A204.1 (cell line): ENCODE results near the gene PIH1D1.

Experiments used
- FAIRE-seq: peaks from 2 replicates; lab custom pipeline; 2012; peaks lifted over from hg19 to GRCh38; lab: Jason Lieb, UNC

The PIH1D1 gene

DNA sequence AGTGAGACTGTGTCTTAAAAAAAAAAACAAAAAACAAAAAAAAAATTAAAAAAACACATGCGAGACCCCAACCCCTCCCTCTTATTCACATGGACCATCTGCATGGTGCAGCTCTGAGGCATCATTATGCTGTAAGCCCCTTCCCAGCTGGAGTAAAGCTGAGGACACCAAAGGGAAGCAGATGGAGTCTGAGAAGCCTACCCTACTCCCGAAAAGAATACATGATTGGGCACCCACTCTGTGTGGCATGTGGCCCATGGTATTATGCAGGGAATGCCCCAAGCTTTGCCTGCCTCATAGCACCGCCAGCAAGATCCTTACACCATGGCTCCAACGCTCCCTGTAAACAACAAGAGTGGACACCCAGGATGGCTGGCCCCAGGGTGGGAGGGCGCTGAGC lies 33.1 kb downstream of the PIH1D1 start:
- no peak for FAIRE-seq

DNA sequence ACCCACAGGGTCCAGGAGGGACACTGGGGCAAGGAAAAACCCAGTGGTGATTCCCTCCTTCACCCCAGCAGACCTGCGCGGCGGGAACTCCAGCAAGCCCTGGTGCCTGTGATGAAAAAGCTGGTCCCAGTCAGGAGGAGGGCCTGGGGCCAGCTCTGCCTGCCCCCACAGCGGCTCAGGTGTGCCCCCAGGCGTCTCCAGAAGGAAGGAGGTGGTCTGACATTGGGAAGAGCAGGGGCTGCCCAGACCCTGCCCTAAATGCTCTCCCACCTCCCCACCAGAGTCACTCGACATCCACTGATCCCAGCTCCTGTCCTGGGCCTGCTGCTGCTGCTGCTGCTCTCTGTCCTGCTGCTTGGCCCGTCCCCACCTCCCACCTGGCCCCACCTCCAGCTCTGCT lies 34.5 kb downstream of the PIH1D1 start:
- no peak for FAIRE-seq

DNA sequence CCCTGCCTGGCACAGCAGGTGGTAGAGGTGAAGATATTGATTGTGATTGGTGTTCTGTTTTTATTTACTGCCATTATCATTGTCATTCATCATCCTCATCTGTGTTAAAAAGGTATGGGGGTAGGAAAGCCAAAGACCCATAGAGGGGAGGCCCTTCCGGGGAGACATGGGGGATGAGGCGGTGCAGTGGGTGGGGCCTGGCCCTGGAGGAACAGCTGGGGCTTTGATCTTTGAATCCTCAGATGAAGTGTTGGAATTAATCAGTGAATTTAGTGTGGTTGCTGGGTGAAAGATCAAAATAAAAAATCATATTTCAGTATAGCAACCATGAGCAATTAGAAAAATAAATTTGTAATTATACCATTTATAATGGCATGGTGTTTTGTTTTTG lies 35.8 kb downstream of the PIH1D1 start:
- no peak for FAIRE-seq

DNA sequence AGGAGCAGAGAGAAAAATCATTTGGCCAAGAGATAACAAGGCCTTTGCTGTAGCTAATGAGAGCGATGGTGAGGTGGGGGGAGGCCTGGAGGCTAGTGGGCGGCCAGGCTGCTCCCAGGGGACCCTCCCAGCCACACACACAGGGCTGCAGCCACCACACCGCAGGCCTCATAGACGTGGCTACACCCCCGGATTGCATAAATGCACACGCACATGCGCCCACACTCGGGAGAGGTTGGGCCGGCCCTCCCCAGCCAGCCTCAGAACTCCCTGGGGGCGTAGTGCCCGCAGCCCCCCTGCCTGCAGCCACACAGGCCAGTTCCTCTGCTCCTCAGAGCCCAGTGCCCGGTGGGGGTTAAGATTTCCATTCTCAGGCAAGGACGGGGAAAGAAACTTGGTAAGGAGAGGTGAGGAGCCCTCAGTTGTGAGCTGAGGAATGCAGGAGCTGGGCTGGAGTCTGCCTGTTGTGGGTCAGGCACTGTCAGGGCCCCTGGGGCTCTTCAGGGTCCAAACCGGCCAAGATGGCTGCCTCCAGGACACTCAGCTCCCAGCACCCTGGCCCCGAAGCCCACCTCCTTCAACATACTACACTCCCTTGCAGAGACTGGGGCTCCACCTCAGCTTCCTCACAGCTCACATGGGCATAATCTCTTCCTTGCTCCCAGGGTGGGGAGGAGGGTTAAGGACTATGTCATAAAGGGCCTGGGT lies 36.4 kb downstream of the PIH1D1 start:
- FAIRE-seq, result no peak

DNA sequence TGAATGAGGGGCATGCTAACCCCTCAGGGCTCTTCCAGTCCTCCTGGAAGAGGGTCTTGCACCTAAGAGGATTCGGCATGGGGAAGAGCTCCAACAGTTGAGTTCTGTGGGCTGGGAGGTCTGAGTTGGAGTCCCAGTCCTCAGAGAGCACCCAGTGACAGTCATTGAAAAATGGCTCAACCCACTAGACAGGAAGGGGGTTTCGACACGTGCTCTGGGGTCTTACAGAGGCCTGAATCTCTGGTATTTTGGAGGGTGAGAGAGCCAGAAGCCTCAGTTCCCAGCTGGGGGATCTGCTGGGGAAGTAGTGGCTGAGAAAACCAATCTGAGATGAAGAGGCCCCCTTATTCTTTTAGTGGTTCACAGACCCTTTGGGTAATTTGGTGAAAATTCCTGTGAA lies 37.4 kb downstream of the PIH1D1 start:
- FAIRE-seq, result no peak

DNA sequence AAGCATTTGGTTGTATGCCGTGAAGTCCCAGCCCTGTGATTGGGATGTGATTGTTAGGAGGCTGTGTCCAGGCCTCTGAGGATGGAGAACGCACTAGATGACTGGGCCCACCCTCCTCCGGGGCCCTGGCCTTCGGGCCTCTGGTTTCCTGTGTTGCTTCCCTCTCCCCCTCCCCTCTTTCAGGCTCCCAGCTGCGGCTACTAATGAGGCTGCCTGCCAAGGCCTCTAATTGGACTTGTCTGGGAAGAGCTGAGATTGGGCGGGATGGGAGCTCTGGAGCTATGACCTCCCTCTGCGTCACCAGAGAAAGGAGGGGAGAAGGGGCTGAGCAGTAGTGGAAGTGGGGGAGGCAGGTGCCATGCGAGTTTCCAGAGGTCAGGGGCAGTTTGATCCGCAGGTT lies 38.3 kb downstream of the PIH1D1 start:
- no peak for FAIRE-seq

DNA sequence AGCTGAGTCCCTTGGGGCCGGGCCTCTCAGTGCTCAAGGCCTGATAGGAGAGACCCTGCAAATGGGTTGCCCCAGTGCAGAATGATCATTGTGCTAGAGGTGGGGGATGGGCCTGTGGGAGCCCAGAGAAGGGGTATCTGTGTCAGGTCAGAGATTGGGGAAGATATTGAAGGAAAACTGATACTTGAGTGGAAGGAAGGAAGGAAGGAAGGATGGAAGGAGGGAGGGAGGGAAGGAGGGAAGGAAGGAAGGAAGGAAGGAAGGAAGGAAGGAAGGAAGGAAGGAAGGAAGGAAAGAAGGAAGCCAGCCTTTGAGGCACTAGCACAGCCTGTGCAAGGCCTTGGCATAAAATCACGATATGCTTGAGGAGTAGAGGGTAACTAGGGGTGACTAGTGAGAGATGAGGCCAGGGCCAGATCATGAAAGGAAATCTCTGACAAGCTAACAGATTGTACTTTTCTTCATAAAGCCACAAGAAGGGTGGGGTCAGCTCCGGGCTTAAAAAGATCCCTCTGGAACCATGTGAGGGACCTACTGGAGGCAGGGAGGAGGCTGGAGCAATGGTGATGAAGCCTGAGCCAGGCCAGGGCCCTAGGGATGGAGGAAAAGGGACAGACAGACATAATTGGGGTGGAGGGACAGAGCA lies 39.8 kb downstream of the PIH1D1 start:
- FAIRE-seq, result no peak

DNA sequence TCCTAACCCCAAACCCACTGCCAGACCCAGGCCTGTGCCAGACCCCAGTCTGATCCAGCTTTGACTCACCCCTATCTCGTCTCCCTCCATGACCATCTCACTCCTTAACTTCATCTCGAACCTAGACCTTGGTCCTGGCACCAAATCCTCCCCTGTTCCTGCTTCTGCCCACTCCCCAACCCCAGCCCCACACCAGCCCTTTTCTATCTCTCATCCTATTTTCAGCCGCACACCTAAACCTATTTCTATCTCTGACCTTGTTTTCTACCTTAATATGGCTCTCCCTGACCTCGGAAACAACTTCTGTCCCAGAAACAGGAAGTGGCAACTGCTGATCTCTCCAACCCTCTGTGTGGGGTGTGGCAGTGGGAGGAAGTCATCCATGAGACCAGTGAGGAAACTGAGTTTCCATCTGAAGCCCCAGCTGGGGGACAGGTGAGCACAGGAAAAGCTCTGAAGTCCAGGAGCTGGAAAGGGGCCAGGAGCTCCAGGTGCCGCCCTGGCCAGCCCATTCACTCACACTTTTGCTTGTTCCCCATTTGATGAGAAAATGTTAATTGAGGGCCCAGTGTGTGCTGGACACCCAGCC lies 42.1 kb downstream of the PIH1D1 start:
- FAIRE-seq, result no peak

DNA sequence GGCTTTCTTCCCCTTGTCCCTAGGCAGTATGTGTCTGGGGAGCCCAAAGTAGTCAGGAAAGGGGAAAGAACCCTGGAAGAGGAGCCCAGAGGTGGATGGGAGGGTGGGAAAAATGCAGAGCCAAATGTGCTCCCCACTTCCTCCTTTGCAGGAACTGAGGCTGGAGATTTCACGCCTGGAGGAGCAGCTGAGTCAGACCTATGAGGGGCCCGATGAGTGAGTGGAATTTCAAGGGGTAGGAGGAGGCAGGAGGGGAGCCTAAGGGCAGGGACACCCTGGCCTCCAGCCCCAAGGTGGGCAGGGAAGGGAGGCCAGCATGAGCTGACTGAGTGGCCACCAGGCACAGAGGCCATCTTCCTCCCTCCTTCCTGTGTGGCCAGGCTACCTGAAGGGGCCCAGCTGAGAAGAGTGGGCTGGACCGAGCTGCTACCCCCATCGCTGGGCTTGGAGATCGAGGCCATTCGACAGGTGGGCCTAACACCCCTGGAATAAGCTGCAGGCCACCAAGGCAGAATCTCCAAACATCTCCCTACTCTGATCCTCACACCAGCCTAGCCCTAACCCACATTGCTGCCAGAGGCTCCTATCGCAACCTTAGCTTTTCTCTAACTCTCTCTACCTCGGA lies 42.7 kb downstream of the PIH1D1 start:
- FAIRE-seq, result no peak

DNA sequence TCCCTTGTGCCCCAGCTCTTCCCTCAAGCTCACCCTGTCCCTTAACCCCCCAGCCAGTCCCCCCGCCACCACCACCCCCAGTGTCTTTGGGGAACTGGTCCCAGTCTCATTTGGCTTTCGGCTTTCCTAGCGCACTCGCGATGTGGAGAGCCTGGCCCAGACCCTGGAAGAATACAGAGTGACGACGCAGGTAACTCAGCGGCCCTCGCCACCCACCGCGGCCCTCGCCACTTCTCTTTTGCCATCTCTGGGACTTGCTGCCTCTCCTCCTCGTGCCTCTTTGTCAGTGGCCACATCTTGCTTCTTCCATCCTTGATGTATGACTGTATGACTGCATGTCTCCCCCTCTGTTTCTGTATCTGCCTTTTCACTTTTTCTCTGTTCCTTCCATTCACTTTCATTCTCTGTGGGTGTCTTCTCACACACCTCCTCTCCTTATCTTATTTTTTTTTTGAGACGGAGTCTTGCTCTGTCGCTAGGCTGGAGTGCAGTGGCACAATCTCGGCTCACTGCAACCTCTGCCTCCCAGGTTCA lies 44.1 kb downstream of the PIH1D1 start:
- FAIRE-seq, result no peak

DNA sequence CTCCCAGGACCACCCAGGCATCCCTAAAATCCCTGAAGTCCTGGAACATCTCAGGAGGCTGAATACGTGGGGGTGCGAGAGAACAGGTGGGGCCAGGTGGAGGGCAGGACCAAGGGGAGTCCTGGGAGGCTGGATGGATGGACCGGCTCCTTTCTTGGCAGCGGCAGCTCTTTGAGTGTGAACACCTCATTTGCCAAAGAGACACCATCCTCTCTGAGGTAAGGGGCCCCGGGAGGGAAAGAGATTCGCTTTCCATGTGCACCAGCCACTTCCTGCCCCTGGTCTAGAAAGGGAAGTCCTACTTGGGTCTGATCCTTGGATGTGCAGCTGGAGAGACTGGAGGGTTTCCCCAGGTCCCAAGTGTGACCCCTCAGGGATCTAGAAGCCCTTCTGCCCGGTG lies 44.5 kb downstream of the PIH1D1 start:
- FAIRE-seq, result no peak

DNA sequence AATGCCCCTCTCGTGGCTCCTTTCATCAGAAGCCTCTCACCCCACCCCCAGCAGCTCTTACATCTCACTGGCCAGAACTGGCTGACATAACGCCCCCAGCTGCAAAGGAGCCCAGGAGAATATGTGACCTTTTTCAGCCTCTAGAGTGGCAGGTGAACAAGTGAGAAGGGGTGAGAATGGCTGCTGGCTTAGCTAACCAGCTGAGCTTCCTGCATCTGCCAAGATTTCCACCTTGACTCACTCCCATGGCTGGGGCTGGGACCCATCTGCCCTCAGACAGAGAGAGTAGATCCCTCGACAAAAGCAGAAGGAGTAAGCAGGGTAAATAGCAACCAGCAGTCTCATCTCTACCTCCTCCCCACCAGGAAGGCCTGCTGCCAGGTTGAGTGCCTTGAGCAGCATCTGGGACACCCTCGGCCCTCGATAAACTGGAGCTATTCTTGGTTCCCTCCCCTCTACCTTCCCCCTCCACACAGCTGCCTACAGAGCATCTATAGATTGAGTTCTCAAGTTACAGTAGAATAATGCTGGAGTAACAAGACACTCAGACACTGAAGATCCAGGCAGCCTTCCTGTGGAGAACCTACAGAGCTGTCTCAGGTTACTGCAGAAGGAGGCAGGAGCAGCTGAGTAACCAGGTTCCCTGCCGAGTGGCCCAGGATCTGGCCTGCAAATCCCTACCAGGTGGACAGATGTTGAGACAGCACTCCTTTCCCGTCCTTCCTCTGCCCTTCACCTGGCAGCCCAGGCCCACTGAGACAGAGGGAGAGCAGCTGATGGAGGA lies 48.0 kb downstream of the PIH1D1 start:
- no peak for FAIRE-seq

DNA sequence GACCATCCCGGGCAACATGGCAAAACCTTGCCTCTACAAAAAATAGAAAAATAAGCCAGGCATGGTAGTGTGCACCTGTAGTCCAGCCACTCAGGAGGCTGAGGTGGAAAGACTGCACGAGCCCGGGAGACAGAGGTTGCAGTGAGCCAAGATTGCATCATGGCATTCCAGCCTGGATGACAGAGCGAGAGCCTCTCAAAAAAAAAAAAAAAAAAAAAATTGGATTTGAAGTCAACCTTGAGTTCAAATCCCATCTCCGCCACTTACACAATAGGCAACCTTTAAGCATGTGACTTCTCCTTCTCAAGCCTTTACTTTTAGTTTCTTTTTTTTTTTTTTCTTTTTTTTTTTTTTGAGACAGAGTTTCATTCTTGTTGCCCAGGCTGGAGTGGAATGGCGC lies 51.6 kb downstream of the PIH1D1 start:
- FAIRE-seq, result no peak

DNA sequence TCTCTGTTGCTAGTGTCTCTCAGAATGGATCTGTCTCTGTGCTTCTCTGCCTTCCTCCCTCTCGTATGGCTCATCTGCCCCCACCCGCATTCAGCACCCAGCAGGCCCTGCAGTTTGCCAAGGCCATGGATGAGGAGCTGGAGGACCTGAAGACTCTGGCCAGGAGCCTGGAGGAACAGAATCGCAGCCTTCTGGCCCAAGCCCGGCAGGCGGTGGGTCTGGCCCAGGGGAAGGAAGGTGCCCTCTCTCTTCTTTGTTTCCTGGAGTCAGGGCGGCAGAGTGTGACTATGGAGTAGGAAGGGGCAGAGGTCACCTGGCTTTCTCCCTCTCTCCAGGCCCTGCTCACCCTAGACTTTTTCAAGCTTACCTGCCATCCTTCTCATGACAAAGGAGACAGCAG lies 52.7 kb downstream of the PIH1D1 start:
- FAIRE-seq, result no peak

DNA sequence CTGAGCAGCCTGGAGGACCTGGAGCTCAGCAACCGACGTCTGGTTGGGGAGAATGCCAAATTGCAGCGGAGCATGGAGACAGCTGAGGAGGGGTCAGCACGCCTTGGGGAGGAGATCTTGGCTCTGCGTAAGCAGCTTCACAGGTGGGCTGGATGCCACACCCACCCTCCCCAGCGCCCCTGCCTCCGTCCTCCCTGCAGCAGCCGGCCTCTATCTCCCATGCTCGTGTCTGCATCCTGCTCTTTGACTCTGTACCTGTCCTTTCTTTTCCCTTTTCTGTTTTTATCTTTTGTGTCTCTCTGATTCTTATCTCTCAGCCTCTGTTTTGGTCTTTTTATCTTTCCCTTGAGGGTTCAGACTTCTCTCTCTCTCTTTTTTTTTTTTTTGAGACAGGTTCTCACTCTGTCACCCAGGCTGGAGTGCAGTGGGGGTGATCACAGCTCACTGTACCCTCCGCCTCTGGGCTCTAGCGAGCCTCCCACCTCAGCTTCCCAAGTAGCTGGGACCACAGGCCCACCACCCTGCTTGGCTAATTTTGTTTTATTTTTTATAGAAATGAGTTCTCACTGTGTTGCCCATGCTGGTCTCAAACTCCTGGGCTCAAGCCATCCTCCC lies 53.5 kb downstream of the PIH1D1 start:
- FAIRE-seq, result no peak

DNA sequence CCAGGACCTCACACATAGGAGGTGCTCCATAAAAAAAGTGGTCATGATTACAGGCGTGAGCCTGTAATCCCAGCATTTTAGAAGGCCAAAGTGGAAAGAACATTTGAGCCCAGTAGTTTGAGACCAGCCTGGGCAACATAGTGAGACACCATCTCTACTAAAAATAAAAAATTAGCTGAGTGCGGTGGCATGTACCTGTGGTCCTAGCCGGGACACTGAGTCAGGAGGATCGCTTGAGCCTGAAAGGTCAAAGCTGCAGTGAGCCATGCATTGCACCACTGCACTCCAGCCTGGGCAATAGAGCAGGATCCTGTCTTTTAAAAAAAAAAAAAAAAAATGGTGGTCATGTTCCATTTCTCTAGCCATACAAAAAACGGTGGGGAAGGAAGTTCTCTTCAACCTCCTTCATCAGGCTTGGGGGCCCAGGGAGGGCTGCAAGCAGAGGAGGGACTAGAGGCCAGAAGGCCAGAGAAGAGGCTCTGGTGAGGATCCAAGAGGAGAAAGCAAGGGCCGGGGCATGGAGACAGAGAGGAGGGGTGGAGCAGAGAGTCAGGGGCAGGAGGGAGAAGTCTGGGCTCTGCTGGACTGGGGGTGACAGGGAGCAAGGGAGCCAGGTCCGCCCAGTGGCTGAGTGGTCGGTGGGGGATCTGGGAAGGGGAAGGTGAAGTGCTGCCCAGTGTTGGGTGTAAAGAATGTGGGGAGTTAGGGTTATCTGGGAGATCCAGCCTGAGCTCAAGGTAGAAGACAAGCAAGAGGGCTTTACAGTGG lies 54.7 kb downstream of the PIH1D1 start:
- FAIRE-seq, result no peak
